Immature natural killer cell (primary cell): ENCODE results near the gene CENPH. TPM values are rescaled to one million over a fixed set of nuclear protein-coding genes. Genes with fewer than 3 reads are reported as not detected.
A peak's percentile ranks its signal among the peaks of the same experiment; 100 is the strongest.
"Not testable (repeated sequence)": the region's sequence is repeated elsewhere in the genome, so short reads cannot be mapped to it uniquely, and the experiment has no call there.

Source experiments
- DNase-seq, 3 donors: peaks; one replicate each; pipeline ENCODE4 v3.0.0; 2022; ENCODE audit warnings: mixed read lengths in 1 of 3
- H3K27ac Mint-ChIP-seq, 6 donors: one replicate each; pipeline ENCODE4 v1.8.0; 2020; ENCODE audit warnings: mixed read lengths in 6 of 6, mild to moderate bottlenecking in 5 of 6, inconsistent platforms in 4 of 6, moderate library complexity in 3 of 6
- H3K27me3 Mint-ChIP-seq, 3 donors: one replicate each; pipeline ENCODE4 v1.8.0; 2020 to 2021; ENCODE audit warnings: low read depth in 3 of 3, mild to moderate bottlenecking in 3 of 3, mixed read lengths in 3 of 3, moderate library complexity in 3 of 3, inconsistent platforms in 1 of 3
- H3K36me3 Mint-ChIP-seq, 3 donors: one replicate each; pipeline ENCODE4 v1.8.0; 2020; ENCODE audit warnings: mixed read lengths in 3 of 3, inconsistent platforms in 2 of 3, mild to moderate bottlenecking in 2 of 3
- H3K4me1 Mint-ChIP-seq, 2 donors: one replicate each; pipeline ENCODE4 v1.8.0; 2020; ENCODE audit warnings: inconsistent platforms in 2 of 2, mild to moderate bottlenecking in 2 of 2, mixed read lengths in 2 of 2, moderate library complexity in 1 of 2
- H3K4me3 Mint-ChIP-seq, 5 donors: one replicate each; pipeline ENCODE4 v1.8.0; 2020; ENCODE audit warnings: mild to moderate bottlenecking in 5 of 5, mixed read lengths in 5 of 5, inconsistent platforms in 3 of 5, moderate library complexity in 3 of 5
- H3K9me3 Mint-ChIP-seq, 6 donors: one replicate each; pipeline ENCODE4 v1.8.0; 2020; ENCODE audit warnings: mild to moderate bottlenecking in 6 of 6, mixed read lengths in 6 of 6, inconsistent platforms in 4 of 6, moderate library complexity in 3 of 6
- polyA plus RNA-seq, 3 donors: library from polyadenylated mRNA; unstranded; fragments of 300-500 nt; fragmentation: Illumina TruSeq; gene quantifications; one replicate each; pipeline ENCODE4 v1.2.3, GENCODE V29; 2021

CENPH gene
- polyA plus RNA-seq, 3 donors from 2014 or later, result 5.7 to 7.2 (median 6.4) TPM

DNA sequence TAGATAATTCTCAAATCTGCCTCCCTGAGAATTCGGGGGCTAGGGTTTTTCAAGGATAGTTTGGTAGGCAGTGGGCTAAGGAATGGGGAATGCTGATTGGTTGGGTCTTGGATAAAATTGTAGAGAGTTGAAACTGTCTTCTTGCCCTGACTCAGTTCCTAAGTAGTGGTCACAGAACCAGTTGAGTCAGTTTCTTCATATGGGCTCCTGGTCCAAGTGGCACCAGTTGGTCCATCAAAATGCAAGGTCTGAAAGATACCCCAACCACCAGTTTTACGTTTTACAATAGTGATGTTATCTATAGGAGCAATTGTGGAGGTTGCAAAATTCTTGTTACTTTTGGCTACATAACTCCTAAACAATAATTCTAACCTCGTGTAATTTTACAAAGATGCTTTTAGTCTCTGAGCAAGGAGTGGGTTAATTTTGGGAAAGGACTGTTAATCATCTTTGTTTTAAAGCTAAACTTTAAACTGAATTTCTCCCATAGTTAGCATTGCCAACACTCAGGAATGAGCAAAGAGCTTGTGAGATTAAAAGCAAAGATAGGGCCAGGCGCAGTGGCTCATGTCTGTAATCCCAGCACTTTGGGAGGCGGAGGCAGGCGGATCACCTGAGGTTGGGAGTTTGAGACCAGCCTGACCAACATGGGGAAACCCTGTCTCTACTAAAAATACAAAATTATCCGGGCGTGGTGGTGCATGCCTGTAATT is 53.0 kb downstream of the CENPH start:
- Mint-ChIP-seq H3K4me1 (peaks cover 44 to 83% of the 10 kb centered on the region in 2 donors), H3K27ac (no peak overlapping the region)

DNA sequence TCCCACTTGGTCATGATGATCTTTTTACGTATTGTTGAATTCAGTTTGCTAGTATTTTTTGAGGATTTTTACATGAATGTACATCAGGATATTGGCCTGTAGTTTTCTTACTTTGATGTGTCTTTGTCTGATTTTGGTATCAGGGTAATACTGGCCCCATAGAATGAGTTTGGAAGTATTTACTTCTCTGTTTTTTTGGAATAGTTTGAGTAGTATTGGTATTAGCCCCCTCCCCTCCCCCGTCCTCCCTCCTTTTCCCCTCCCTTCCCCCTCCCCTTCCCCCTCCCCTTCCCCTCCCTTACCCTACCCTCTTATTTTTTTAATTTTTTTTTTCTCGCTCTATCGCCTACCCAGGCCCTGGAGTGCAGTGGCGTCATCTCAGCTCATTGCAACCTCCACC is 55.6 kb downstream of the CENPH start:
- Mint-ChIP-seq H3K36me3 (peaks cover 8 to 25% (median 25%) of the 10 kb centered on the region in 3 donors), H3K27ac (no peak overlapping the region), H3K27me3 (peaks cover 0 to 1% (median 0%) of the 10 kb centered on the region in 3 donors), H3K4me1 (peaks cover 34 to 70% of the 10 kb centered on the region in 2 donors), H3K9me3 (peaks cover 0 to 4% (median 0%) of the 10 kb centered on the region in 6 donors), H3K4me3 (no peak overlapping the region)
- no peak for DNase-seq

More for the DNA sequence above, 53.0 kb downstream of the CENPH start:
- Mint-ChIP-seq H3K27me3 (peaks cover 0 to 1% (median 0%) of the 10 kb centered on the region in 3 donors), H3K9me3 (no peaks in the 10 kb centered on the region), H3K36me3 (peaks cover 6 to 23% (median 18%) of the 10 kb centered on the region in 3 donors), H3K4me3 (no peak overlapping the region)
- no peak for DNase-seq

DNA sequence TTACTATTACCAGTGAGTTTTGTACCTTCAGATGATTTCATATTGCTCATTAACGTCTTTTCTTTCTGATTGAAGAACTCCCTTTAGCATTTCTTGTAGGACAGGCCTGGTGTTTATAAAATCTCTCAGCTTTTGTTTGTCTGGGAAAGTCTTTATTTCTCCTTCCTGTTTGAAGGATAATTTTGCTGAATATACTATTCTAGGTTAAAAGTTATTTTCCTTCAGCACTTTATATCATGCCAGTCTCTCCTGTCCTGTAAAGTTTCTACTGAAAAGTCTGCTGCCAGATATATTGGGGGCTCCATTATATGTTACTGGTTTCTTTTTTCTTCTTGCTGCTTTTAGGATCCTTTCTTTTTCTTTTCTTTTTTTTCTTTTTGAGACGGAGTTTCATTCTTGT is 58.6 kb downstream of the CENPH start:
- H3K9me3 Mint-ChIP-seq, result peaks cover 0 to 4% (median 0%) of the 10 kb centered on the region in 6 donors
- H3K36me3 Mint-ChIP-seq, result peaks cover 4 to 17% (median 9%) of the 10 kb centered on the region in 3 donors
- no peak for DNase-seq
- peaks cover 23 to 44% of the 10 kb centered on the region in 2 donors for H3K4me1 Mint-ChIP-seq
- no peak overlapping the region for H3K4me3 Mint-ChIP-seq
- no peaks in the 10 kb centered on the region for H3K27me3 Mint-ChIP-seq
- H3K27ac Mint-ChIP-seq, result no peak overlapping the region

- no peak overlapping the region for H3K4me3 Mint-ChIP-seq
- peaks cover 0 to 4% (median 0%) of the 10 kb centered on the region in 6 donors for H3K9me3 Mint-ChIP-seq
- H3K27ac Mint-ChIP-seq, result no peak overlapping the region
- peaks cover 4 to 12% (median 8%) of the 10 kb centered on the region in 3 donors for H3K36me3 Mint-ChIP-seq
- H3K4me1 Mint-ChIP-seq, result peaks cover 15 to 26% of the 10 kb centered on the region in 2 donors
- DNase-seq, result no peak
- H3K27me3 Mint-ChIP-seq, result no peaks in the 10 kb centered on the region
Observed at GRCh38 chr5:69250593-69250992, 61.2 kb downstream of the CENPH start.

DNA sequence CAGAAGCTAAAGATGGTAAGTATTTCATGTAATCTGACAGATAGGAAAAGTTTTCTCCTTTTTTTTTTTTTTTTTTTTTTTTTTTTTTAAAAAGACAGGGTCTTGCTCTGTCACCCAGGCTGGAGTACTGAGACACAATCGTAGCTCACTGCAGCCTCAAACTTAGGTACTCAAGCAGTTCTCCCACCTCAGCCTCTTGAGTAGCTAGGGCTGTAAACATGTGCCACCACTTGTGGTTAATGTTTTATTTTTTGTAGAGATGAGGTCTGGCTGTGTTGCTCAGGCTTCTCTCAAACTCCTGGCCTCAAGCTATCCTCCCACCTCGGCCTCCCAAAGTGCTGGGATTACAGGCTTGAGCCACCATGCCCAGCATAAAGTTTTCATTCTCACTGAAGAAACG is 63.1 kb downstream of the CENPH start:
- peaks cover 8 to 12% (median 8%) of the 10 kb centered on the region in 3 donors for H3K36me3 Mint-ChIP-seq
- no peak for DNase-seq
- peaks cover 0 to 2% (median 0%) of the 10 kb centered on the region in 3 donors for H3K27me3 Mint-ChIP-seq
- H3K9me3 Mint-ChIP-seq, result peaks cover 0 to 4% (median 0%) of the 10 kb centered on the region in 6 donors
- peak overlapping the region in 1 of 6 donors; percentile 50 for H3K27ac Mint-ChIP-seq
- no peak overlapping the region for H3K4me3 Mint-ChIP-seq
- peaks cover 8% of the 10 kb centered on the region in 2 donors for H3K4me1 Mint-ChIP-seq

DNA sequence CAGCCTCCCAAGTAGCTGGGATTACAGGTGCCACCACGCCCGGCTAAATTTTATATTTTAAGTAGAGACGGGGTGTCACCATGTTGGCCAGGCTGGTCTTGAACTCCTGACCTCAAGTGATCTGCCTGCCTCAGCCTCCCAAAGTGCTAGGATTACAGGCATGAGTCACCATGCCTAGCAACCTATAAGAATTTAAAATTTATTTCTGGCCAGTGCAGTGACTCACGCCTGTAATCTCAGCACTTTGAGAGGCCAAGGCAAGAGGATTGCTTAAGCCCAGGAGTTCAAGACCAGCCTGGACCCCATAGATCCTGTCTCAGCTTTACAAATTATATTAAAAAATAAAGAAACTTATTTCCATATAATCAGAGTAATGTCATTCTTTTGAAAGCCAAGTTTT is 66.6 kb downstream of the CENPH start:
- not testable (repeated sequence) for H3K27ac Mint-ChIP-seq, H3K4me3 Mint-ChIP-seq, DNase-seq, H3K9me3 Mint-ChIP-seq, H3K27me3 Mint-ChIP-seq, H3K4me1 Mint-ChIP-seq
- peaks cover 5 to 14% (median 14%) of the 10 kb centered on the region in 3 donors for H3K36me3 Mint-ChIP-seq

- H3K9me3 Mint-ChIP-seq, result no peaks in the 10 kb centered on the region
- H3K27ac Mint-ChIP-seq, result no peak overlapping the region
- H3K27me3 Mint-ChIP-seq, result peaks cover 0 to 2% (median 0%) of the 10 kb centered on the region in 3 donors
- no peak for DNase-seq
- H3K4me3 Mint-ChIP-seq, result no peak overlapping the region
- no peaks in the 10 kb centered on the region for H3K4me1 Mint-ChIP-seq
- peaks cover 10 to 23% (median 19%) of the 10 kb centered on the region in 3 donors for H3K36me3 Mint-ChIP-seq
Observed at GRCh38 chr5:69257577-69257976, 68.2 kb downstream of the CENPH start.

Other genes starting within 250 kb of the CENPH start
- gene SLC30A5, start 95.6 kb upstream of the CENPH start, polyA plus RNA-seq, result 10 to 100 TPM; 20.7 to 34.6 (median 23.7) TPM
- 1 to 10 TPM; 2.0 to 4.9 (median 2.0) TPM for gene CCNB1, start 22.4 kb upstream of the CENPH start, polyA plus RNA-seq
- 10 to 100 TPM; 22.4 to 28.2 (median 24.3) TPM for gene CDK7, start 45.3 kb downstream of the CENPH start, polyA plus RNA-seq
- gene CCDC125, start 143.2 kb downstream of the CENPH start, polyA plus RNA-seq, result 1 to 10 TPM in 2 of 3 donors, under 1 TPM in 1; 0.83 to 8.1 (median 3.0) TPM
- gene AK6, start 179.9 kb downstream of the CENPH start, polyA plus RNA-seq, result 10 to 100 TPM; 34.9 to 70.7 (median 52.7) TPM
- gene TAF9, start 179.9 kb downstream of the CENPH start, polyA plus RNA-seq, result 100 to 1,000 TPM in 1 of 3 donors, 10 to 100 TPM in 2; 63.6 to 102 (median 73.8) TPM
- 10 to 100 TPM; 15.1 to 23.3 (median 23.1) TPM for gene RAD17, start 180.2 kb downstream of the CENPH start, polyA plus RNA-seq
- not detected for gene MARVELD2, start 225.5 kb downstream of the CENPH start, polyA plus RNA-seq